Chondrocyte (in vitro differentiated cells): ENCODE measurements around the gene DDX50. TPM values are rescaled to one million over a fixed set of nuclear protein-coding genes. Genes with fewer than 3 reads are reported as not detected.
A peak's percentile ranks its signal among the peaks of the same experiment; 100 is the strongest.

Source experiments
- DNase-seq: peaks from one replicate; pipeline ENCODE4 v3.0.0; 2021; ENCODE audit warnings: mixed read lengths, low spot score
- H3K27ac Mint-ChIP-seq: one replicate; pipeline ENCODE4 v1.8.0; 2021; ENCODE audit warnings: mild to moderate bottlenecking, moderate library complexity, mixed read lengths; ENCODE audit not compliant: unreplicated experiment
- H3K27me3 Mint-ChIP-seq: 2 replicates; pipeline ENCODE4 v1.8.0; 2021; ENCODE audit warnings: low read depth, mixed read lengths
- H3K36me3 Mint-ChIP-seq: 2 replicates; pipeline ENCODE4 v1.8.0; 2021; ENCODE audit warnings: low read depth, mixed read lengths
- H3K4me1 Mint-ChIP-seq: 2 replicates; pipeline ENCODE4 v1.8.0; 2021; ENCODE audit warnings: low read depth, mild to moderate bottlenecking, mixed read lengths
- H3K4me3 Mint-ChIP-seq: one replicate; pipeline ENCODE4 v1.8.0; 2021; ENCODE audit warnings: mild to moderate bottlenecking, moderate library complexity, mixed read lengths; ENCODE audit not compliant: unreplicated experiment
- H3K9me3 Mint-ChIP-seq: 2 replicates; pipeline ENCODE4 v1.8.0; 2021; ENCODE audit warnings: low read depth, mixed read lengths
- total RNA-seq: library from RNA; stranded (reverse); gene quantifications from 3 replicates; pipeline ENCODE4 v1.2.1, GENCODE V29; 2021
- TF ChIP-seq, protein P1 (sequence below): fragments of 200-600 bp; sonication (generic); IDR thresholded peaks from 2 replicates; pipeline ENCODE4 v1.5.0; 2021; ENCODE audit warnings: antibody characterized with exemption, mild to moderate bottlenecking, moderate library complexity

The DDX50 gene
- total RNA-seq, 1 donor from 2014 or later, result 35.9 TPM

DNA sequence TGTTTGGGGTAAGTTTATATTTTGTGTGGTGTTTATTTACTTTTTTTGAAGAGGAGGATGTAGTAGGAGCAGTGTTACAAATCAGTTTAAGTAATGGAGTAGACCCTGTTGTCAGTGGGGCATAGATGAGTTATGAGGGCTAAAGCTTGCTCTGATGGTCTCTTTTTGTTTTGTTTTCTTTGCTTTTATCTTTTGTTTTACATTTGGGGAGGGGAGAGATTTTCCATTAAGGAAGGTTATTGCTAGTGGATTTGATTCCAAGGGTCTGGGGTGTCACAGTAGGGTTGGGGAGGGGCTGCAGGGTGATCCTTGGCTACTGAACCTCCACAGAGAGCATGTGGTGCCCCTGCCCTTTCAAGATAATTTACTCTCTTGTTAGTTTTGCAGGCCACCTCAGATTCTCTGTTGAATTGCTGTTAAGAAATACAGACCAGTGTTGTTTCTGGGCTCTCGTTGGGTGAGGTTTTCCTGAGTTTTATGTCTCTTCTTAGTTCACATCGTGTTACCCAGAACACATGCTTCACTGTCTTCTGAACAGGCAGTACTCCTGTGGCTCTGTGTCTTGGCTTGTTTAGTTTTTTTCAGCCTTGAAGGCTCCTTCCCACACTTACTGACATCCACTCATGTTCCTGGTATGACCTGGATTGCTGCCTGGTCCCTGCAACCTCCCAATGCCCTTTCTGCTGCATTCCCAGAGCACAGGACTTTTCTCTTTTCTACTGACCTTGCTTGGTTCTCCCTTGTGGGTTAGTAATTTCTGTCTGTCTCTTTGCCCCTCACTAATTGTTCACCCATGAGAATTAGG lies 91.7 kb downstream of the DDX50 start:
- Mint-ChIP-seq H3K4me3 (peak overlapping the region; percentile 63), H3K9me3 (no peaks in the 10 kb centered on the region), H3K27me3 (no peaks in the 10 kb centered on the region), H3K27ac (peak overlapping the region; percentile 97), H3K4me1 (peaks cover 70% of the 10 kb centered on the region), H3K36me3 (peaks cover 1% of the 10 kb centered on the region)
- TF ChIP-seq, protein P1, sequence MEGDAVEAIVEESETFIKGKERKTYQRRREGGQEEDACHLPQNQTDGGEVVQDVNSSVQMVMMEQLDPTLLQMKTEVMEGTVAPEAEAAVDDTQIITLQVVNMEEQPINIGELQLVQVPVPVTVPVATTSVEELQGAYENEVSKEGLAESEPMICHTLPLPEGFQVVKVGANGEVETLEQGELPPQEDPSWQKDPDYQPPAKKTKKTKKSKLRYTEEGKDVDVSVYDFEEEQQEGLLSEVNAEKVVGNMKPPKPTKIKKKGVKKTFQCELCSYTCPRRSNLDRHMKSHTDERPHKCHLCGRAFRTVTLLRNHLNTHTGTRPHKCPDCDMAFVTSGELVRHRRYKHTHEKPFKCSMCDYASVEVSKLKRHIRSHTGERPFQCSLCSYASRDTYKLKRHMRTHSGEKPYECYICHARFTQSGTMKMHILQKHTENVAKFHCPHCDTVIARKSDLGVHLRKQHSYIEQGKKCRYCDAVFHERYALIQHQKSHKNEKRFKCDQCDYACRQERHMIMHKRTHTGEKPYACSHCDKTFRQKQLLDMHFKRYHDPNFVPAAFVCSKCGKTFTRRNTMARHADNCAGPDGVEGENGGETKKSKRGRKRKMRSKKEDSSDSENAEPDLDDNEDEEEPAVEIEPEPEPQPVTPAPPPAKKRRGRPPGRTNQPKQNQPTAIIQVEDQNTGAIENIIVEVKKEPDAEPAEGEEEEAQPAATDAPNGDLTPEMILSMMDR, result no peak
- DNase-seq, result no peak

Other genes starting within 250 kb of the DDX50 start
- gene CCAR1, start 180.1 kb upstream of the DDX50 start, total RNA-seq, result 46.2 to 57.6 TPM (median 54.8 TPM) in 3 replicates
- 0.97 to 1.9 TPM (median 1.1 TPM) in 3 replicates for gene STOX1, start 73.8 kb upstream of the DDX50 start, total RNA-seq
- 52.9 to 58.5 TPM (median 55.8 TPM) in 3 replicates for gene DDX21, start 54.9 kb downstream of the DDX50 start, total RNA-seq
- gene KIFBP, start 87.5 kb downstream of the DDX50 start, total RNA-seq, result 40.0 to 43.3 TPM (median 43.2 TPM) in 3 replicates
- 10.3 to 16.1 TPM (median 16.0 TPM) in 3 replicates for gene SRGN, start 186.8 kb downstream of the DDX50 start, total RNA-seq
- 51.7 to 66.3 TPM (median 61.6 TPM) in 3 replicates for gene VPS26A, start 222.9 kb downstream of the DDX50 start, total RNA-seq